ENCODE results near the gene SRL. TPM values are rescaled to one million over a fixed set of nuclear protein-coding genes. Genes with fewer than 3 reads are reported as not detected.

SRL gene
- total and polyA plus RNA-seq, 10 donors, result 0.57 to 5.8 (median 3.1) TPM

- Histone ChIP-seq H3K27me3 (replicated peaks in 1 of 7) (peaks cover 0 to 7% (median 0%) of the 10 kb centered on the region in 7 donors), H3K4me3 (no peak overlapping the region), H3K27ac (no peak overlapping the region), H3K4me1 (peaks cover 0 to 27% (median 15%) of the 10 kb centered on the region in 6 donors), H3K9me3 (no peaks in the 10 kb centered on the region), H3K36me3 (no peaks in the 10 kb centered on the region)
- no peak for DNase-seq
- 80 to 91% (median 84%) methylated on average over 6 of the region's 6 CpGs for WGBS, 5 donors
- TF ChIP-seq, protein P1, sequence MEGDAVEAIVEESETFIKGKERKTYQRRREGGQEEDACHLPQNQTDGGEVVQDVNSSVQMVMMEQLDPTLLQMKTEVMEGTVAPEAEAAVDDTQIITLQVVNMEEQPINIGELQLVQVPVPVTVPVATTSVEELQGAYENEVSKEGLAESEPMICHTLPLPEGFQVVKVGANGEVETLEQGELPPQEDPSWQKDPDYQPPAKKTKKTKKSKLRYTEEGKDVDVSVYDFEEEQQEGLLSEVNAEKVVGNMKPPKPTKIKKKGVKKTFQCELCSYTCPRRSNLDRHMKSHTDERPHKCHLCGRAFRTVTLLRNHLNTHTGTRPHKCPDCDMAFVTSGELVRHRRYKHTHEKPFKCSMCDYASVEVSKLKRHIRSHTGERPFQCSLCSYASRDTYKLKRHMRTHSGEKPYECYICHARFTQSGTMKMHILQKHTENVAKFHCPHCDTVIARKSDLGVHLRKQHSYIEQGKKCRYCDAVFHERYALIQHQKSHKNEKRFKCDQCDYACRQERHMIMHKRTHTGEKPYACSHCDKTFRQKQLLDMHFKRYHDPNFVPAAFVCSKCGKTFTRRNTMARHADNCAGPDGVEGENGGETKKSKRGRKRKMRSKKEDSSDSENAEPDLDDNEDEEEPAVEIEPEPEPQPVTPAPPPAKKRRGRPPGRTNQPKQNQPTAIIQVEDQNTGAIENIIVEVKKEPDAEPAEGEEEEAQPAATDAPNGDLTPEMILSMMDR (IDR thresholded peaks at IDR 0.05 in 8 of 11, conservative IDR thresholded peaks at IDR 0.05 in 3 of 11), result no peak
- TF ChIP-seq POLR2A (IDR thresholded peaks at IDR 0.05) (no peak), POLR2AphosphoS5 (IDR thresholded peaks at IDR 0.05) (no peak)
- intact Hi-C loops (cut with DNase I; ENCODE audit: low total_unique reads), result no loop called here
These were observed 32.2 kb downstream of the SRL start for GRCh38 chr16:4209666-4210065.

DNA sequence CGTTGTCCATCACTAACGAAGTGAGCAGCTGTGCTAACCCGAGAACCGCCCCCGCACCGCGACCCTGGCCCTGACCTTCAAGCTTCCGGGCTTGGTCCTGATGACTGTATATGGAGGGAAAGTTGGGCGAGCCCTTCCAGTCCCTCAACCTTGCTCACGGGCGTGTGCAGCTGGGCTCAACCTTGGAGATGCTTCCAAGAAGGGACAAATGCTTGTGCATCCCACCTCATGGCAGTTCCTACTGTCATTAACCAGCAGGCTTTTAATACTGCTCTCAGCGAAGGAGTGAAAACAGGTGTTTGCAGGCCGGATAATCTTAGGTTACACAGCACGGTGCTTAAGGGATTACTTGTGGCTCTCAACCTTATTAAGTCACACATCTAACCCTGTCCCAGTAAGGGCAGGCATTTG is 33.5 kb downstream of the SRL start:
- Histone ChIP-seq H3K27ac (no peak overlapping the region), H3K36me3 (no peaks in the 10 kb centered on the region), H3K4me1 (peaks cover 0 to 27% (median 15%) of the 10 kb centered on the region in 6 donors), H3K27me3 (replicated peaks in 1 of 7) (peaks cover 0 to 7% (median 0%) of the 10 kb centered on the region in 7 donors), H3K4me3 (no peak overlapping the region), H3K9me3 (no peaks in the 10 kb centered on the region)
- no peak for DNase-seq
- no peak for TF ChIP-seq POLR2A (IDR thresholded peaks at IDR 0.05)
- TF ChIP-seq POLR2AphosphoS5 (IDR thresholded peaks at IDR 0.05), result peak; percentile 9 to 49 (median 17)
- intact Hi-C loops (cut with DNase I; ENCODE audit: low total_unique reads), result no loop called here
- WGBS, 5 donors, result 65 to 74% (median 69%) methylated on average over 14 of the region's 14 CpGs

DNA sequence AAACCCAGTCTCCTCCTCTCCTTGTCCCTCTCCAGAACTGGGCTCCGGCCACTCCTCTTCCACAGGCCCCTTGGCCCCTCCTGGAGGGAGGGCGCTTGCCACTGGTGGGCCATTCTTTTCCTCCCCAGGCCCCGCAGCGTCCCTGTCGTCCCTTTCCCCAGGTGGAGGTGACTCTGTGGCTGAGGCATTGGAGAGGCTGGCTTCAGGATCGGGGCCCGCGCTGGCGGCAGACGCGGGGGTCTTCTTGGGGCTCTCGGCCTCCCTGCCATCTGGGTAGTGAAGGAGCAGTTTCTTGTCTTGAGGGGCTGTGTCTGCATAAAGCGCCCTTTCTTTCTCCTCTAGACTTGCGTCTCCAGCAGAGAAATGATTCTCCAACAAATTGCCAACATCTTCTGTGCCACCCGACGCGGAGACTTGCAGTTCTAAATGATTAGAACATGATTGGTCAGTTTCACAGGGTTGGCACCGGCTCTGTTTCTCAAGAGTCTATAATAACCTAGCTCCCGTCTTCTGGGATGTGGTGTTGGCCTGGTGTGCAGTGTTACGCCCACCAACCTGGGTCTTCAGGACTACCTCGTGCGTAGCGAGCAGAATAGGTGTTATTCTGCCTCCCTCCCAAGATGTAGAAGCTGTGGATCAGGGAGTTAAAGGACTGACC is 34.1 kb downstream of the SRL start:
- TF ChIP-seq POLR2AphosphoS5 (IDR thresholded peaks at IDR 0.05) (no peak), POLR2A (IDR thresholded peaks at IDR 0.05) (no peak)
- TF ChIP-seq, protein P1 (IDR thresholded peaks at IDR 0.05 in 8 of 11, conservative IDR thresholded peaks at IDR 0.05 in 3 of 11), result no peak
- intact Hi-C loops (cut with DNase I; ENCODE audit: low total_unique reads), result no loop called here
- H3K36me3 ChIP-seq, result no peaks in the 10 kb centered on the region
- peaks cover 0 to 27% (median 15%) of the 10 kb centered on the region in 6 donors for H3K4me1 ChIP-seq
- H3K9me3 ChIP-seq, result no peaks in the 10 kb centered on the region
- DNase-seq, result no peak
- H3K4me3 ChIP-seq, result no peak overlapping the region
- WGBS, 5 donors, result 87 to 94% (median 92%) methylated on average over 23 of the region's 23 CpGs
- no peak overlapping the region for H3K27ac ChIP-seq
- peaks cover 0 to 7% (median 0%) of the 10 kb centered on the region in 7 donors for H3K27me3 ChIP-seq (replicated peaks in 1 of 7)

GRCh38 chr16:4207229-4207628 is 34.7 kb downstream of the SRL start:
- H3K4me1 ChIP-seq, result peaks cover 0 to 27% (median 15%) of the 10 kb centered on the region in 6 donors
- no peaks in the 10 kb centered on the region for H3K36me3 ChIP-seq
- no peak for TF ChIP-seq POLR2AphosphoS5 (IDR thresholded peaks at IDR 0.05)
- TF ChIP-seq, protein P1 (IDR thresholded peaks at IDR 0.05 in 8 of 11, conservative IDR thresholded peaks at IDR 0.05 in 3 of 11), result no peak
- no peak for TF ChIP-seq POLR2A (IDR thresholded peaks at IDR 0.05)
- 72 to 82% (median 77%) methylated on average over 14 of the region's 14 CpGs for WGBS, 5 donors
- no peak overlapping the region for H3K4me3 ChIP-seq
- no peak overlapping the region for H3K27ac ChIP-seq
- DNase-seq, result no peak
- intact Hi-C loops (cut with DNase I; ENCODE audit: low total_unique reads), result no loop called here
- no peaks in the 10 kb centered on the region for H3K9me3 ChIP-seq
- H3K27me3 ChIP-seq (replicated peaks in 1 of 7), result peaks cover 0 to 7% (median 0%) of the 10 kb centered on the region in 7 donors
